H9 (cell line): ENCODE results near the gene ADTRP. TPM values are rescaled to one million over a fixed set of nuclear protein-coding genes. Genes with fewer than 3 reads are reported as not detected.

ENCODE experiments used
- DNase-seq: peaks from one replicate; pipeline ENCODE4 v3.0.0-alpha.2; 2017
- H2AFZ ChIP-seq: one replicate; pipeline ENCODE4 v1.6.1; 2013; ENCODE audit warnings: mild to moderate bottlenecking, low read length, control low read depth, moderate library complexity
- H2AK5ac ChIP-seq: 2 replicates; pipeline ENCODE4 v1.6.1; 2013; ENCODE audit warnings: low read length, control low read depth, mixed read lengths; ENCODE audit not compliant: insufficient read length
- H2BK120ac ChIP-seq: one replicate; pipeline ENCODE4 v1.6.1; 2013; ENCODE audit warnings: low read depth, mild to moderate bottlenecking, low read length, control low read depth, inconsistent platforms; ENCODE audit not compliant: poor library complexity, severe bottlenecking
- H2BK12ac ChIP-seq: 2 replicates; pipeline ENCODE4 v1.6.1; 2013; ENCODE audit warnings: low read length, control low read depth, mixed read lengths, low read depth; ENCODE audit not compliant: insufficient read length
- H2BK15ac ChIP-seq: 2 replicates; pipeline ENCODE4 v1.6.1; 2013; ENCODE audit warnings: low read depth, low read length, control low read depth
- H2BK20ac ChIP-seq: one replicate; pipeline ENCODE4 v1.6.1; 2013; ENCODE audit warnings: low read depth, mild to moderate bottlenecking, low read length, control low read depth, inconsistent platforms; ENCODE audit not compliant: poor library complexity, severe bottlenecking
- H2BK5ac ChIP-seq: 2 replicates; pipeline ENCODE4 v1.6.1; 2013; ENCODE audit warnings: low read length, control low read depth, mixed read lengths; ENCODE audit not compliant: insufficient read length
- H3K14ac ChIP-seq: 2 replicates; pipeline ENCODE4 v1.6.1; 2013; ENCODE audit warnings: low read length, control low read depth; ENCODE audit not compliant: insufficient read depth
- H3K18ac ChIP-seq: 2 replicates; pipeline ENCODE4 v1.6.1; 2013; ENCODE audit warnings: low read depth, mild to moderate bottlenecking, mixed read lengths, low read length, control low read depth; ENCODE audit not compliant: insufficient read length
- H3K23ac ChIP-seq: 2 replicates; pipeline ENCODE4 v1.6.1; 2013; ENCODE audit warnings: low read length, control low read depth, mixed read lengths, low read depth; ENCODE audit not compliant: insufficient read length
- H3K23me2 ChIP-seq: 2 replicates; pipeline ENCODE4 v1.6.1; 2013; ENCODE audit warnings: low read depth, mild to moderate bottlenecking, mixed read lengths, low read length, control low read depth; ENCODE audit not compliant: insufficient read length, poor library complexity, severe bottlenecking
- H3K27ac ChIP-seq: 2 replicates; pipeline ENCODE4 v1.5.1; 2013; ENCODE audit warnings: low read length, control low read depth, mixed read lengths, low read depth; ENCODE audit not compliant: insufficient read length
- H3K27me3 ChIP-seq: 2 replicates; pipeline ENCODE4 v1.6.1; 2013; ENCODE audit warnings: low read length, control low read depth, inconsistent platforms; ENCODE audit not compliant: insufficient read depth
- H3K4ac ChIP-seq: 2 replicates; pipeline ENCODE4 v1.6.1; 2013; ENCODE audit warnings: low read depth, mild to moderate bottlenecking, control low read depth, inconsistent platforms, low read length, moderate library complexity
- H3K4me1 ChIP-seq: 2 replicates; pipeline ENCODE4 v1.6.1; 2013; ENCODE audit warnings: low read length, control low read depth, inconsistent platforms; ENCODE audit not compliant: insufficient read depth
- H3K4me2 ChIP-seq: 2 replicates; pipeline ENCODE4 v1.6.1; 2013; ENCODE audit warnings: low read length, control low read depth, mixed read lengths; ENCODE audit not compliant: insufficient read length, insufficient read depth
- H3K56ac ChIP-seq: 2 replicates; pipeline ENCODE4 v1.6.1; 2013; ENCODE audit warnings: low read depth, mild to moderate bottlenecking, mixed read lengths, low read length, control low read depth; ENCODE audit not compliant: insufficient read length
- H3K79me1 ChIP-seq: 2 replicates; pipeline ENCODE4 v1.6.1; 2013; ENCODE audit warnings: low read depth, mild to moderate bottlenecking, moderate library complexity, low read length, control low read depth, inconsistent platforms; ENCODE audit not compliant: insufficient read depth, poor library complexity, severe bottlenecking
- H3K79me2 ChIP-seq: 2 replicates; pipeline ENCODE4 v1.6.1; 2013; ENCODE audit warnings: low read length, control low read depth, inconsistent platforms; ENCODE audit not compliant: insufficient read depth
- H3K9ac ChIP-seq: 2 replicates; pipeline ENCODE4 v1.6.1; 2013; ENCODE audit warnings: low read length, control low read depth, mixed read lengths; ENCODE audit not compliant: insufficient read length; ENCODE audit errors: extremely low read depth
- H3K9me3 ChIP-seq: one replicate; pipeline ENCODE4 v1.6.1; 2013; ENCODE audit warnings: low read depth, low read length, inconsistent platforms; ENCODE audit not compliant: control insufficient read depth
- H3T11ph ChIP-seq: one replicate; pipeline ENCODE4 v1.6.1; 2013; ENCODE audit warnings: mild to moderate bottlenecking, low read length, control low read depth, inconsistent platforms
- H4K20me1 ChIP-seq: one replicate; pipeline ENCODE4 v1.6.1; 2013; ENCODE audit not compliant: control insufficient read depth, insufficient read length, insufficient read depth
- H4K5ac ChIP-seq: 2 replicates; pipeline ENCODE4 v1.6.1; 2013; ENCODE audit warnings: low read depth, mild to moderate bottlenecking, mixed read lengths, low read length, control low read depth; ENCODE audit not compliant: insufficient read length
- H4K8ac ChIP-seq: replicated peaks from 2 replicates; pipeline ENCODE4 v1.6.1; 2013; ENCODE audit warnings: low read length, control low read depth, mixed read lengths, low read depth; ENCODE audit not compliant: insufficient read length
- H4K91ac ChIP-seq: 2 replicates; pipeline ENCODE4 v1.6.1; 2013; ENCODE audit warnings: low read depth, mild to moderate bottlenecking, moderate library complexity, mixed read lengths, low read length, control low read depth; ENCODE audit not compliant: insufficient read length
- H3K27ac Mint-ChIP-seq, 3 experiments: 2 replicates in 2 of 3; 3 replicates in 1 of 3; pipeline ENCODE4 v1.8.0; 2020 to 2021; ENCODE audit warnings: mixed read lengths in 3 of 3, mild to moderate bottlenecking in 1 of 3, moderate library complexity in 1 of 3
- H3K27me3 Mint-ChIP-seq: 2 replicates; pipeline ENCODE4 v1.8.0; 2021; ENCODE audit warnings: low read depth, mild to moderate bottlenecking, moderate library complexity, mixed read lengths
- H3K36me3 Mint-ChIP-seq, 3 experiments: 2 replicates in 2 of 3; 3 replicates in 1 of 3; pipeline ENCODE4 v1.8.0; 2020 to 2021; ENCODE audit warnings: low read depth in 3 of 3, mixed read lengths in 3 of 3; ENCODE audit not compliant: insufficient read depth in 1 of 3
- H3K4me1 Mint-ChIP-seq, 2 experiments: 2 replicates each; pipeline ENCODE4 v1.8.0; 2020; ENCODE audit warnings: mixed read lengths in 2 of 2
- H3K4me3 Mint-ChIP-seq, 2 experiments: 2 replicates in 1 of 2; 3 replicates in 1 of 2; pipeline ENCODE4 v1.8.0; 2020 to 2021; ENCODE audit warnings: mild to moderate bottlenecking in 2 of 2, mixed read lengths in 2 of 2, moderate library complexity in 1 of 2
- H3K9me3 Mint-ChIP-seq, 2 experiments: 2 replicates in 1 of 2; 3 replicates in 1 of 2; pipeline ENCODE4 v1.8.0; 2020; ENCODE audit warnings: mild to moderate bottlenecking in 2 of 2, mixed read lengths in 2 of 2, moderate library complexity in 1 of 2
- CTCF ChIP-seq: fragments of 200-600 bp; sonication (generic); conservative IDR thresholded peaks from 3 replicates; pipeline ENCODE4 v1.8.0; 2021; ENCODE audit warnings: antibody characterized with exemption, mild to moderate bottlenecking
- WGBS: extraction: QIAGEN DNeasy Blood & Tissue Kit; methylation state at CpG from one replicate; pipeline ENCODE4 v1.1.7; 2013; ENCODE audit warnings: missing lambda C conversion rate, low lambda C conversion rate, mixed read lengths; ENCODE audit not compliant: insufficient read length; ENCODE audit errors: extremely low coverage; 5-methylcytosine and 5-hydroxymethylcytosine counted together
- total RNA-seq: library from RNA; stranded (reverse); gene quantifications from 2 replicates; pipeline ENCODE4 v1.2.1, GENCODE V29; 2021

ADTRP gene
- total RNA-seq, 1 experiment from 2014 or later: not detected

DNA sequence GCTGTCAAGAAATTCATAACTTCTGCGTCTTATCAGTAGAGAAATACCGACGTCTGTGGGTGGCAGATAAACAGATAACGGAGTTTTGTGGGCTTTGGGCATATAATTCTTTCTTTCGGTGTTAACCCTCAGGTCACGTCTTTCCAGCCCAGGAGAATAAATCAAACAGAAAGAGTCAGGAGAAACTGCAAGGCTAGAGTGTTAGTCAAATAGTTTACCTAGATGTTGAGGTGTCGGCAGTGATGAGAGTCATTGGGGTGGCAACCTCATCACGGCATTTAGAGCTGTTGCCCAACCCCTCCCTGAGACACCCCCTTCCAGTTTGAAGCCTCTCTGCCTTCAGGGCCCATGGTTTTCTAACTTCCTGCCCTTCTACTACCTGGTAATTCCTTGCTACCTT lies 49.5 kb downstream of the ADTRP start:
- H3K9me3 ChIP-seq: no peaks in the 10 kb centered on the region
- Mint-ChIP-seq H3K4me1 (peaks cover 6 to 7% of the 10 kb centered on the region in 2 experiments), H3K9me3 (no peaks in the 10 kb centered on the region; a peak in 1 of 5 replicates), H3K4me3 (no peak overlapping the region), H3K36me3 (no peaks in the 10 kb centered on the region; a peak in 1 of 7 replicates), H3K27me3 (peaks cover 2% of the 10 kb centered on the region; the same call in 1 of the 2 replicates), H3K27ac (no peak overlapping the region)
- no peaks in the 10 kb centered on the region for H3K4me1 ChIP-seq
- no peak overlapping the region for H2BK20ac ChIP-seq
- no peak overlapping the region for H3K14ac ChIP-seq
- H3K79me2 ChIP-seq: no peaks in the 10 kb centered on the region
- H4K20me1 ChIP-seq: no peaks in the 10 kb centered on the region
- no peak for DNase-seq
- no CpG with 5 or more reads among the region's 8 CpGs for WGBS
- H3K9ac ChIP-seq: no peak overlapping the region
- H4K8ac ChIP-seq: no peak overlapping the region
- H3K4ac ChIP-seq: no peak overlapping the region
- H3K56ac ChIP-seq: no peak overlapping the region
- no peak overlapping the region for H3T11ph ChIP-seq
- H3K79me1 ChIP-seq: no peaks in the 10 kb centered on the region
- no peak for TF ChIP-seq CTCF
- no peak overlapping the region for H3K4me2 ChIP-seq
- no peak overlapping the region for H3K27ac ChIP-seq
- H2BK5ac ChIP-seq: no peak overlapping the region
- H3K18ac ChIP-seq: no peak overlapping the region
- no peaks in the 10 kb centered on the region for H3K23me2 ChIP-seq
- no peak overlapping the region for H2BK120ac ChIP-seq
- H2AK5ac ChIP-seq: no peak overlapping the region
- no peaks in the 10 kb centered on the region for H3K27me3 ChIP-seq
- H2BK12ac ChIP-seq: no peak overlapping the region
- H2BK15ac ChIP-seq: no peak overlapping the region
- H4K5ac ChIP-seq: no peak overlapping the region
- H3K23ac ChIP-seq: no peak overlapping the region
- no peak overlapping the region for H2AFZ ChIP-seq
- no peak overlapping the region for H4K91ac ChIP-seq
